ENCODE results near the gene SPEN. TPM values are rescaled to one million over a fixed set of nuclear protein-coding genes. Genes with fewer than 3 reads are reported as not detected.
"Not testable (repeated sequence)": the region's sequence is repeated elsewhere in the genome, so short reads cannot be mapped to it uniquely, and the experiment has no call there.

The SPEN gene
- total RNA-seq, 2 experiments from 2014 or later: 59.8 to 60.3 TPM

DNA sequence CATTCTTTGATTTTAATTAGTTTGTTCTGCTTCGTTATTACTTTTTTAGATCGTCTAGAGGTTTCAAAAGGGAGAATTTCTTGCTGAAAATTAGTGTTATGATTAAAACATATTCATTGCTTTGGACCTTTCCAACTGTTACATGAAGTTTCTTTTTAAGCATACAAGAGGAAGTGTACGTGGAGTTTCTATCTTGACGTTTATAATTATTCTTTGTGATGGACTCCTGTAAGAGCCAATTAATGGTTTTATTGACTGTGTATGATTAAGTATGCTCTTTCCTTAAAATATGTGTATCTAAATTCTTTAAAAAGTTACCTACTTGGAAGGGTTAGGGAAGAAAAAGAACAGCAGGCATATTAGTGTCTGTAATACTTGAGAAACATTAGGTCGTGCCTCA lies 37.8 kb downstream of the SPEN start:
- ChIA-PET POLR2A (no interaction called here), CTCF (no interaction called here)
- intact Hi-C loops (cut with micrococcal nuclease): no loop called here
- Mint-ChIP-seq H3K4me3 (no peak overlapping the region), H3K36me3 (ENCODE audit: low read depth) (peaks cover 33% of the 10 kb centered on the region), H3K9me3 (no peaks in the 10 kb centered on the region), H3K27me3 (no peaks in the 10 kb centered on the region), H3K27ac (no peak overlapping the region), H3K4me1 (ENCODE audit: low read depth) (peaks cover 60% of the 10 kb centered on the region)
- ATAC-seq (no peak), DNase-seq (no peak)
- TF ChIP-seq, protein P1, sequence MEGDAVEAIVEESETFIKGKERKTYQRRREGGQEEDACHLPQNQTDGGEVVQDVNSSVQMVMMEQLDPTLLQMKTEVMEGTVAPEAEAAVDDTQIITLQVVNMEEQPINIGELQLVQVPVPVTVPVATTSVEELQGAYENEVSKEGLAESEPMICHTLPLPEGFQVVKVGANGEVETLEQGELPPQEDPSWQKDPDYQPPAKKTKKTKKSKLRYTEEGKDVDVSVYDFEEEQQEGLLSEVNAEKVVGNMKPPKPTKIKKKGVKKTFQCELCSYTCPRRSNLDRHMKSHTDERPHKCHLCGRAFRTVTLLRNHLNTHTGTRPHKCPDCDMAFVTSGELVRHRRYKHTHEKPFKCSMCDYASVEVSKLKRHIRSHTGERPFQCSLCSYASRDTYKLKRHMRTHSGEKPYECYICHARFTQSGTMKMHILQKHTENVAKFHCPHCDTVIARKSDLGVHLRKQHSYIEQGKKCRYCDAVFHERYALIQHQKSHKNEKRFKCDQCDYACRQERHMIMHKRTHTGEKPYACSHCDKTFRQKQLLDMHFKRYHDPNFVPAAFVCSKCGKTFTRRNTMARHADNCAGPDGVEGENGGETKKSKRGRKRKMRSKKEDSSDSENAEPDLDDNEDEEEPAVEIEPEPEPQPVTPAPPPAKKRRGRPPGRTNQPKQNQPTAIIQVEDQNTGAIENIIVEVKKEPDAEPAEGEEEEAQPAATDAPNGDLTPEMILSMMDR (IDR thresholded peaks at IDR 0.05): no peak

GRCh38 chr1:15885701-15886610 lies 38.4 kb downstream of the SPEN start:
- peak; percentile 46 for ATAC-seq
- peaks cover 60% of the 10 kb centered on the region for H3K4me1 Mint-ChIP-seq (ENCODE audit: low read depth)
- POLR2A ChIA-PET: interaction anchor here (0.6 to 1.1 kb wide), 2 partner anchors 13 to 52 kb away, joined by 3 to 5 read pairs; no protein-coding TSS in a partner anchor

DNA sequence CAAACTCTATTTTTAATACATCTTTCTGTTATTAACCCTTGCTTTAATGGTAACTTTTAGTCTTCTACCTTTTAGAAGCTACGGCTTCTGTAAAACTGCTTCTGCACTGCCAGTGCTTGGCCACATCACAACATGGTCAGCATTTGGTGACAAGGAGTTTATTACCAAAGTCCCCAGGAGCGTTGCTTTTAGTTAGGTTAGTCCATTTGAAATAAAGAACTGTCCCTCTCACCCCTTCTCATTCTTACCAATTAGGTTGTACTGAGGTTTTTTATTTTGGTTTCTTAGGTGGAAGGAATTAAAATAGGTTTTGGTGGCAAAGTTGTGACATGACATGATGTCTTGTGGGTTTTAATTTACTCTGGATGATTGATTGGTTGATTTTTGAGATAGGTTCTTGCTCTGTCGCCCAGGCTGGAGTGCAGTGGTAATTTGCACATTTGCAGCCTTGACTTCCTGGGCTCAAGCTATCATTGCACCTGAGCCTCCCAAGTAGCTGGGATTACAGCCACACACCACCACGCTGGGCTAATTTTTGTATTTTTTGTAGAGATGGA lies 39.2 kb downstream of the SPEN start:
- DNase-seq (no peak), ATAC-seq (no peak)
- ChIA-PET CTCF (interaction anchor here (0.8 kb wide), 1 partner anchor 192 kb away, joined by 3 read pairs; no protein-coding TSS in a partner anchor), POLR2A (interaction anchor here (1.1 kb wide), 1 partner anchor 53 kb away, joined by 5 read pairs; no protein-coding TSS in a partner anchor)
- Mint-ChIP-seq H3K9me3 (no peaks in the 10 kb centered on the region), H3K27ac (peak overlapping the region; percentile 20), H3K4me3 (no peak overlapping the region), H3K36me3 (ENCODE audit: low read depth) (peaks cover 31% of the 10 kb centered on the region), H3K27me3 (no peaks in the 10 kb centered on the region), H3K4me1 (ENCODE audit: low read depth) (peaks cover 54% of the 10 kb centered on the region)
- TF ChIP-seq, protein P1 (IDR thresholded peaks at IDR 0.05): no peak
- intact Hi-C loops (cut with micrococcal nuclease): no loop called here

More at GRCh38 chr1:15885701-15886610, 38.4 kb downstream of the SPEN start:
- no peaks in the 10 kb centered on the region for H3K27me3 Mint-ChIP-seq
- intact Hi-C loops (cut with micrococcal nuclease): no loop called here
- no peaks in the 10 kb centered on the region for H3K9me3 Mint-ChIP-seq
- CTCF ChIA-PET: interaction anchor here (0.8 kb wide), 1 partner anchor 193 kb away, joined by 3 read pairs; no protein-coding TSS in a partner anchor
- H3K4me3 Mint-ChIP-seq: peak overlapping the region; percentile 40
- DNase-seq: peak; percentile 37
- peak overlapping the region; percentile 53 for H3K27ac Mint-ChIP-seq
- peaks cover 35% of the 10 kb centered on the region for H3K36me3 Mint-ChIP-seq (ENCODE audit: low read depth)
- TF ChIP-seq, protein P1 (IDR thresholded peaks at IDR 0.05): no peak

GRCh38 chr1:15892857-15893599 lies 45.5 kb downstream of the SPEN start:
- POLR2A ChIA-PET: interaction anchor here (0.5 to 1.2 kb wide), 2 partner anchors 9 to 44 kb away, joined by 3 to 4 read pairs; no protein-coding TSS in a partner anchor
- H3K27ac Mint-ChIP-seq: peak overlapping the region; percentile 64
- H3K4me3 Mint-ChIP-seq; intact Hi-C loops (cut with micrococcal nuclease); H3K9me3 Mint-ChIP-seq; ATAC-seq; H3K27me3 Mint-ChIP-seq; DNase-seq: not testable (repeated sequence)
- H3K36me3 Mint-ChIP-seq (ENCODE audit: low read depth): peaks cover 30% of the 10 kb centered on the region
- CTCF ChIA-PET: interaction anchor here (2.0 kb wide), 1 partner anchor 78 kb away, joined by 5 read pairs; no protein-coding TSS in a partner anchor
- peaks cover 37% of the 10 kb centered on the region for H3K4me1 Mint-ChIP-seq (ENCODE audit: low read depth)

GRCh38 chr1:15895233-15895632 lies 47.7 kb downstream of the SPEN start:
- DNase-seq (no peak), ATAC-seq (no peak)
- POLR2A ChIA-PET: no interaction called here
- Mint-ChIP-seq H3K27me3 (no peaks in the 10 kb centered on the region), H3K4me3 (no peak overlapping the region), H3K4me1 (ENCODE audit: low read depth) (peaks cover 45% of the 10 kb centered on the region), H3K36me3 (ENCODE audit: low read depth) (peaks cover 36% of the 10 kb centered on the region), H3K9me3 (no peaks in the 10 kb centered on the region), H3K27ac (no peak overlapping the region)
- TF ChIP-seq, protein P1 (IDR thresholded peaks at IDR 0.05): no peak
- intact Hi-C loops (cut with micrococcal nuclease): no loop called here
- CTCF ChIA-PET: interaction anchor here (1.0 kb wide), 1 partner anchor 12 kb away, joined by 3 read pairs; no protein-coding TSS in a partner anchor

DNA sequence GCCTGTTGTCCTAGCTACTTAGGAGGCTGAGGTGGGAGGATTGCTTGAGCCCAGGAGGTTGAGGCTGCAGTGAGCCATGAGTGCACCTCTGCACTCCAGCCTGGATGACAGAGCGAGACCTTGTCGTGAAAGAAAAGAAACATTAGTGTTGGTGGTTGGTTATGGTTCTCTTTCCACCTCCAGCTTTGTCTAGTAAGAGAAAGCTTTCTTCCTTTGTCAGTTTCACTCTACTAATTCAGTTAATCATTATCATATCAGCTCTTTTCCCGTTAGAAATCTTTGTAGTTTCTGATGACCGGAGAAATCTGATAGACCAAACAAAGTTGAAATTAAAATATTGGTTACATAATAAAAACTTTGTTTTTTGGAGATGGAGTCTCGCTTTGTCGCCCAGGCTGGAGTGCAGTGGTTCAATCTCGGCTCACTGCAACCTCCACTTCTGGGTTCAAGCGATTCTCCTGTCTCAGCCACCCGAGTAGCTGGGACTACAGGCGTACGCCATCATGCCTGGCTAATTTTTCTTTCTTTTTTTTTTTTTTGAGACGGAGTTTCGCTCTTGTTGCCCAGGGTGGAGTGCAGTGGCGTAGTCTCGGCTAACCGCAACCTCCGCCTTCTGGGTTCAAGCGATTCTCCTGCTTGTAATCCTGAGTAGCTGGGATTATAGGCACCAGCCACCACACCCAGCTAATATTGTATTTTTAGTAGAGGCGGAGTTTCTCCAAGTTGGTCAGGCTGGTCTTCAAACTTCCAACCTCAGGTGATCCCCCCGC lies 49.5 kb downstream of the SPEN start:
- Mint-ChIP-seq H3K36me3 (ENCODE audit: low read depth) (peaks cover 32% of the 10 kb centered on the region), H3K4me1 (ENCODE audit: low read depth) (peaks cover 48% of the 10 kb centered on the region)
- intact Hi-C loops (cut with micrococcal nuclease); ATAC-seq; H3K9me3 Mint-ChIP-seq; H3K4me3 Mint-ChIP-seq; H3K27me3 Mint-ChIP-seq; DNase-seq; H3K27ac Mint-ChIP-seq: not testable (repeated sequence)
- ChIA-PET POLR2A (interaction anchor here (1.1 kb wide), 1 partner anchor 43 kb away, joined by 3 read pairs; no protein-coding TSS in a partner anchor), CTCF (interaction anchor here (0.7 to 1.9 kb wide), 2 partner anchors 46 to 82 kb away, joined by 3 to 4 read pairs; no protein-coding TSS in a partner anchor)
